NT2/D1 (cell line): ENCODE measurements around the gene PPP6R1.
A peak's percentile ranks its signal among the peaks of the same experiment; 100 is the strongest.

Source experiments
- DNase-seq: peaks from one replicate; pipeline ENCODE4 v3.0.0-alpha.2; 2011; ENCODE audit warnings: low read depth, low spot score
- H3K27me3 ChIP-seq: 2 replicates; pipeline ENCODE4 v1.6.0; 2011; ENCODE audit warnings: mild to moderate bottlenecking; ENCODE audit not compliant: insufficient read length, insufficient read depth
- H3K36me3 ChIP-seq: 2 replicates; pipeline ENCODE4 v1.6.1; 2011; ENCODE audit warnings: mild to moderate bottlenecking, low read length, mixed read lengths; ENCODE audit not compliant: insufficient read depth, insufficient read length
- H3K4me1 ChIP-seq: 2 replicates; pipeline ENCODE4 v1.5.1; 2011; ENCODE audit not compliant: insufficient read depth, insufficient read length
- H3K4me3 ChIP-seq: 2 replicates; pipeline ENCODE4 v1.5.1; 2011; ENCODE audit warnings: low read depth; ENCODE audit not compliant: insufficient read length
- H3K9ac ChIP-seq: 2 replicates; pipeline ENCODE4 v1.6.0; 2011; ENCODE audit warnings: low read depth; ENCODE audit not compliant: insufficient read length
- H3K9me3 ChIP-seq: 2 replicates; pipeline ENCODE4 v1.5.1; 2011; ENCODE audit warnings: mild to moderate bottlenecking, low read length; ENCODE audit not compliant: insufficient read depth
- SUZ12 ChIP-seq: IDR thresholded peaks from 2 replicates; pipeline ENCODE4 v1.6.1; 2011; ENCODE audit not compliant: insufficient read length, insufficient read depth; ENCODE audit errors: extremely low read depth
- YY1 ChIP-seq: IDR thresholded peaks from 2 replicates; pipeline ENCODE4 v1.6.1; 2011; ENCODE audit not compliant: insufficient read length, insufficient read depth
- ZNF274 ChIP-seq: IDR thresholded peaks from 2 replicates; pipeline ENCODE4 v1.6.1; 2011; ENCODE audit warnings: mild to moderate bottlenecking, low read depth, low read length

Gene PPP6R1

DNA sequence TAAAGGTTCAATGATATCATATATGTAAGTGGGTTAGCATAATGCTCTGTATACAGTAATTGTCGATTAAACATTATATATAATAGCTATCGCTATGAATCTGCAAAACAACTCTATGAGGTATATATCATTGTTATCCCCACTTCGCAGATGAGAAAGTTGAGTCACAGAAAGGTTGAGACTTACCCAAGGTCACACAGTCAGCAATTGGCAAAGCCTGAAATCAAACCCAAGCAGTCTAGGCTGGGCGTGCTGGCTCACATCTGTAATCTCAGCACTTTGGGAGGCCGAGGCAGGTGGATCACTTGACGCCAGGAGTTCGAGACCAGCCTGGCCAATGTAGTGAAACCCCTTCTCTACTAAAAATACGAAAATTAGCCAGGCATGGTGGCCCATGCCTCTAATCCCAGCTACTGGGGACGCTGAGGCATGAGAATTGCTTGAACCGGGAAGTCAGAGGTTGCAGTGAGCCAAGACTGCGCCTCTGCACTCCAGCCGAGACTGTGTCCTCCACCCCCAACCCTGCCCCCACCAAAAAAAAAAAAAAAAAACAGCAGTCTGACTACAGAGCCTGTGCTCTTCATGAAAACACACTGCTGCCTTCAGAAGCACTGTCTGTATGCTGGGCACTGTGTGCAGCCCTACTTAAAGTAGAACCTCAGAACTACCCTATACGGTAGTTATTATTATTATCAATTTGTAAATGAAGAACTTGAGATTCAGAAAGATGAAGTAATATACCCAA lies 19.7 kb upstream of the PPP6R1 start:
- H3K9ac ChIP-seq: peak overlapping the region; percentile 76

DNA sequence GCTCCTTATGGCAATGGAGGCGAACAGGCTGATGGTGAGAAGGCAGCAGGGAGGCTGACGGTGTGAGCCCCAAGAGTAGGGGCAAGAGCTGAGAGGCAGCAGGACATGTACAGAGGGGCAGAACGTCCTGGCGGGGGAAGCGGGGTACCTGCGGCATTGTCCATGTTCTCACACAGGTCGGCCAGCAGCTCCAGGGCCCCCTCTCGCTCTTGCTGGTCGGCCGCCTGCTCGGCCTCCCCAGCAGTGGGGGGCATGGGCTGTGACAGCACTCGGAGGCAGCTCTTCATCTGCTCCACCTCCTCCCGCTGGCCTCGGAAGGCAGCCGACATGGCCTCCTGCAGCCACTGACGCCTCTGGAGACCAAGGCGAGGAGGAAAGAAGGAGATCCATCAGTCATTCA lies 18.7 kb upstream of the PPP6R1 start:
- H3K4me1 ChIP-seq: no peaks in the 10 kb centered on the region
- no peaks in the 10 kb centered on the region for H3K9me3 ChIP-seq
- no peak for DNase-seq
- H3K4me3 ChIP-seq: no peak overlapping the region
- peaks cover 39% of the 10 kb centered on the region for H3K36me3 ChIP-seq
- TF ChIP-seq ZNF274: no peak
- no peak for TF ChIP-seq YY1
- no peak for TF ChIP-seq SUZ12
- H3K9ac ChIP-seq: no peak overlapping the region
- no peaks in the 10 kb centered on the region for H3K27me3 ChIP-seq

More for the DNA sequence above, 19.7 kb upstream of the PPP6R1 start:
- DNase-seq: no peak
- H3K4me3 ChIP-seq: peak overlapping the region; percentile 78
- H3K4me1 ChIP-seq: no peaks in the 10 kb centered on the region
- peaks cover 31% of the 10 kb centered on the region for H3K36me3 ChIP-seq
- no peak for TF ChIP-seq ZNF274
- TF ChIP-seq SUZ12: no peak
- no peaks in the 10 kb centered on the region for H3K27me3 ChIP-seq
- H3K9me3 ChIP-seq: no peaks in the 10 kb centered on the region

- no peaks in the 10 kb centered on the region for H3K4me1 ChIP-seq
- no peak overlapping the region for H3K9ac ChIP-seq
- no peak overlapping the region for H3K4me3 ChIP-seq
- no peaks in the 10 kb centered on the region for H3K27me3 ChIP-seq
- H3K36me3 ChIP-seq: peaks cover 44% of the 10 kb centered on the region
- H3K9me3 ChIP-seq: no peaks in the 10 kb centered on the region
- no peak for TF ChIP-seq YY1
- no peak for TF ChIP-seq SUZ12
- TF ChIP-seq ZNF274: no peak
- DNase-seq: no peak
Observed at GRCh38 chr19:55276720-55277430, 18.1 kb upstream of the PPP6R1 start.

DNA sequence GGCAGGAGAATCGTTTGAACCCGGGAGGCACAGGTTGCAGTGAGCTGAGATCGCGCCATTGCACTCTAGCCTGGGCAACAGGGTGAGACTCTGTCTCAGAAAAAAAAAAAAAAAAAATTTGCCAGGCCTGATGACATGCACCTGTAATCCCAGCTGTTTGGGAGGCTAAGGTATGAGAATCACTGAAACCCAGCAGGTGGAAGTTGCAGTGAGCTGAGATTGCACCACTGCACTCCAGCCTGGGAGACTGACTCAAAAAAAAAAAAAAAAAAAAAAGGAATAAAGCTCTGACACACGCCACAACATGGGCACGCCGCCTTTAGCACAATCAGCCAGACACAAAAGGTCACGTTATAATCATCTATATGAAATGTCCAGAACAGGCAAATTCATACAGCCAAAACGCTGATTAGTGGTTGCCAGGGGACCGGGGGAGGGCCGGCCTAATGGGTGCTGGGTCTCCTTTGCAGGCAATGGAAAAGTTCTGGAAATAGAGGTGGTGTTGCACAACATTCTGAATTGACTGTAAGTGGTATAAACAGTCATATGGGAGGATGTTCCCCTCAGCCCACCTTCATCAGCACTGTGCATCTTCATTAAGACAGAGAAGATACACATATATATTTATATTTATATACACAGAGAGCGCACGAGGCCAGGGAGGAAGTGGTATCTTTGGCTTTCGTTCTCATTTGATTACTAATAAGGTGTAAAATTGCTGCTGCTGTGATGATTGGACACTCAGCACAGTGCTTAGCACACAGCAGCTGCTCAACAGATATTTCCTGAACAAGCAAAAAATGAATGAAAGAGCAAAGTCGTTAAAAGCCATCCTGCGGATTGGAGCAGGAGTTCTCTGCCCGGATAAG lies 17.3 kb upstream of the PPP6R1 start:
- Histone ChIP-seq H3K9me3 (no peaks in the 10 kb centered on the region), H3K27me3 (no peaks in the 10 kb centered on the region), H3K4me1 (no peaks in the 10 kb centered on the region), H3K36me3 (peaks cover 48% of the 10 kb centered on the region), H3K4me3 (no peak overlapping the region), H3K9ac (no peak overlapping the region)
- TF ChIP-seq YY1 (no peak), ZNF274 (no peak)
- no peak for DNase-seq

GRCh38 chr19:55273978-55274707 lies 15.3 kb upstream of the PPP6R1 start:
- no peaks in the 10 kb centered on the region for H3K27me3 ChIP-seq
- DNase-seq: no peak
- H3K9ac ChIP-seq: no peak overlapping the region
- H3K36me3 ChIP-seq: peaks cover 59% of the 10 kb centered on the region
- no peaks in the 10 kb centered on the region for H3K9me3 ChIP-seq
- TF ChIP-seq YY1 (no peak), SUZ12 (no peak), ZNF274 (no peak)
- peaks cover 4% of the 10 kb centered on the region for H3K4me1 ChIP-seq
- no peak overlapping the region for H3K4me3 ChIP-seq

- Histone ChIP-seq H3K4me3 (no peak overlapping the region), H3K9ac (no peak overlapping the region), H3K27me3 (no peaks in the 10 kb centered on the region), H3K9me3 (no peaks in the 10 kb centered on the region; the same call in 1 of the 2 replicates), H3K4me1 (peaks cover 4% of the 10 kb centered on the region), H3K36me3 (peaks cover 47% of the 10 kb centered on the region)
- TF ChIP-seq YY1 (no peak), ZNF274 (no peak), SUZ12 (no peak)
- no peak for DNase-seq
Observed at GRCh38 chr19:55272142-55272541, 13.3 kb upstream of the PPP6R1 start.
